ENCODE data around the gene WDR18.

GRCh38 chr19:1015061-1015781 lies 31.1 kb downstream of the WDR18 start:
- TF ChIP-seq CTCF (IDR thresholded peaks at IDR 0.05) = no peak
- no peak for TF ChIP-seq POLR2A (IDR thresholded peaks at IDR 0.05)

All from uterus (tissue), 2 donors.